ENCODE measurements around the gene METRN. TPM values are rescaled to one million over a fixed set of nuclear protein-coding genes. Genes with fewer than 3 reads are reported as not detected.
A peak's percentile ranks its signal among the peaks of the same experiment; 100 is the strongest.

METRN gene
- polyA plus RNA-seq, 1 donor (not counting 4 experiments of a cell fraction or from before 2014, with no cell fraction given), result 42.1 TPM

DNA sequence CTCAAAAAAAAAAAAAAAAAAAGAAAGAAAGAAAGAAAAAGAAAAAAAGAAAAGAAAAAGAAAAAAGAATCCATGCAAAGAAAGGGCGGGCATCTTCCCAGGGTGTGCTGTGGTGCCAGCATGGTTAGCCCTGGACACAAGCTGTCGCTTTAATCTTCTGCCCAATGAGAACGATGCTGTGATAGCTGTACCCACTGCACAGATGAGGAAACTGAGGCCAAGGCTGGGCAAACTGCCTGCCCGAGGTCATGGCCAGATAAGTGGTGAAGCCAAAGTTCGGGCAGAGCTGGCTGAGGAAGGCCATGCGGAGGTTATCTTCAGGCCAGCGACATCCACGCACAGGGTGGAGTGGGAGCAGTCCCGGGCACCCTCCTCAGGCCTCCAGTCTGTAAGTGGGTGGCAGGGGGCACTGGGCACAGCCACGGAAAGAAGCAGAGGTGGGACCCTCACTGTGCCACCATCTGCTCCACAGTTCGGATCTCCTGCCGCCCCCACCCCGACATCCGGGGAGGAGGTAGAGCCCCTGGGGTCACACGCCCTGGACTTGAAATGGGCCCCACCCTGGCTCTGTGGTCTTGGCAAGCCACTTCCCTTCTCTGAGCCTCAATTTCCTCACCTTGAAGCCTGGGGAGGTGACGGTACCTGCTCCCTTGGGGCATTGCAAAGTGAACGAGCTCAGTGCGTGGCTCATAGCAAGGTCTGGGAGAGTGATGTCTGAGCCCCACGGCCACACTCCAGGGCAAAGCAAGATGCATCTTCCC, 15.8 kb upstream of the METRN start:
- no peak overlapping the region for H3K27ac ChIP-seq (ENCODE audit: control insufficient read depth, insufficient read depth, low read length)
- dilution Hi-C loops (cut with MboI; ENCODE audit: extremely low pct_ligation_motif_present, low sequenced_read_pairs), result no loop called here
- H3K9me3 ChIP-seq (ENCODE audit: control insufficient read depth, low read depth, low read length), result no peaks in the 10 kb centered on the region
- no peaks in the 10 kb centered on the region for H3K79me2 ChIP-seq (ENCODE audit: control insufficient read depth, insufficient read depth, low read length)
- H3K4me3 ChIP-seq (ENCODE audit: control insufficient read depth in 2 of 3, extremely low read depth in 1 of 3, insufficient read depth in 2 of 3, low read depth in 1 of 3, low read length in 3 of 3), result no peak overlapping the region
- H4K20me1 ChIP-seq (ENCODE audit: control insufficient read depth, extremely low read depth, insufficient read depth, low read length), result peaks cover 5% of the 10 kb centered on the region
- peaks cover 64% of the 10 kb centered on the region for H3K27me3 ChIP-seq (ENCODE audit: control insufficient read depth, extremely low read depth, insufficient read depth, low read length)
- no peak overlapping the region for H2AFZ ChIP-seq (ENCODE audit: control insufficient read depth, low read length)
- H3K9me1 ChIP-seq (ENCODE audit: control insufficient read depth, extremely low read depth, insufficient read depth, low read length), result no peaks in the 10 kb centered on the region
- H3K4me1 ChIP-seq (ENCODE audit: control insufficient read depth, extremely low read depth, insufficient read depth, low read length), result peaks cover 6% of the 10 kb centered on the region
- no peaks in the 10 kb centered on the region for H3K36me3 ChIP-seq (ENCODE audit: control insufficient read depth in 2 of 2, extremely low read depth in 1 of 2, insufficient read depth in 2 of 2, low read length in 2 of 2)
- DNase-seq (ENCODE audit: low read depth, low spot score), result no peak
- H3K9ac ChIP-seq (ENCODE audit: control insufficient read depth, extremely low read depth, insufficient read depth, low read length), result no peak overlapping the region
- H3K4me2 ChIP-seq (ENCODE audit: control insufficient read depth, extremely low read depth, insufficient read depth, low read depth, low read length), result no peak overlapping the region
- no peak for FAIRE-seq
- no peak for TF ChIP-seq EZH2 (IDR thresholded peaks at IDR 0.05; ENCODE audit: low read length)
- TF ChIP-seq CTCF (optimal IDR thresholded peaks at IDR 0.05 in 1 of 3, IDR thresholded peaks at IDR 0.05 in 1 of 3, conservative IDR thresholded peaks at IDR 0.05 in 1 of 3; ENCODE audit: extremely low read depth in 1 of 3, insufficient read depth in 2 of 3, low read length in 3 of 3), result no peak

DNA sequence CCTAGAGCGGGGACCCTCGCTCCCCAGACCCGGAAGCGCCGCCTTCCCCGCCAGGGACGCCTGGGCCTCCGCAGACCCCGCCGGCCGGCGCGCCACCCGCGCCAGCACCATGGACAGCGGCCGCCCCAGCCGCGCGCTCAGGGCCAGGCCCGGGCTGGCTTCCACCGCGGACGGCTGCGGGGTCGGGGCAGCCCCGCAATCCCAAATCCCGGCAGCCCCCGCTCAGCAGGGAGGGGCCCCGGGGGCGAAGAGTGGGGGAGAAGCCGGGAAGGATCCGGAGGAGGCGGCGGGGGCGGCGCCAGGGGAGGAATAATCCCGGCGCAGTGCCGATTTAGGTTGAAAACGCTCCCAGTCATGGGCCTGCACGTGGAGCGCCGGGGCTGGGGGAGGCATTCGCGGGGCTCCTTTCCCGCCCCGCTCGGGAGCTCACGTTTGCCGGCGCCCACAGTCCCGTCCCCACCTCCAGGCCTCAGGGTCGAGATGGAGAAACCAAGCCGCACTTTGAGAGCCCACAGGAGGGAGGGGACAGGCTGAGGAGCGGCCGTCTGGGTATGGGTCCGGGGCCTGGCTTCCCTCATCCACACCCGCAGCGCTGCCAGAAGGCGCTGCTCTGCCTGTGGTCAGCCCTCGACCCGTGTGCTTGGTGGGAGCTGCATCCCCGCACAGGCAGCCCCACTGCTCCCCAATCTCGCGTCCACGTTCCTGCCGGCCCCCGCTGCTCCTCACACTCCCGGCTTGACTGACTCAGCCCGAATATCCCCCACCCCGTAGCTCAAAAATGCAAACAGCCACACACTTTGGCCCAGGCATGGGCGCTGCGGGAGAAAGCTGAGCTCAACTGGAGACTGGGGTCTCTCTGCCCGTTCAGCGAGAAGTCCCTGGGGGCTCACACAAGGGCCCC, 14.0 kb upstream of the METRN start:
- peaks cover 58% of the 10 kb centered on the region for H3K27me3 ChIP-seq (ENCODE audit: control insufficient read depth, extremely low read depth, insufficient read depth, low read length)

More for the DNA sequence above, 14.0 kb upstream of the METRN start:
- Histone ChIP-seq H3K9me3 (ENCODE audit: control insufficient read depth, low read depth, low read length) (no peaks in the 10 kb centered on the region), H3K36me3 (ENCODE audit: control insufficient read depth in 2 of 2, extremely low read depth in 1 of 2, insufficient read depth in 2 of 2, low read length in 2 of 2) (no peaks in the 10 kb centered on the region), H3K79me2 (ENCODE audit: control insufficient read depth, insufficient read depth, low read length) (no peaks in the 10 kb centered on the region), H3K4me3 (ENCODE audit: control insufficient read depth in 2 of 3, extremely low read depth in 1 of 3, insufficient read depth in 2 of 3, low read depth in 1 of 3, low read length in 3 of 3) (no peak overlapping the region), H4K20me1 (ENCODE audit: control insufficient read depth, extremely low read depth, insufficient read depth, low read length) (peaks cover 5% of the 10 kb centered on the region), H3K4me1 (ENCODE audit: control insufficient read depth, extremely low read depth, insufficient read depth, low read length) (no peaks in the 10 kb centered on the region), H2AFZ (ENCODE audit: control insufficient read depth, low read length) (no peak overlapping the region), H3K9me1 (ENCODE audit: control insufficient read depth, extremely low read depth, insufficient read depth, low read length) (no peaks in the 10 kb centered on the region), H3K9ac (ENCODE audit: control insufficient read depth, extremely low read depth, insufficient read depth, low read length) (no peak overlapping the region), H3K4me2 (ENCODE audit: control insufficient read depth, extremely low read depth, insufficient read depth, low read depth, low read length) (no peak overlapping the region), H3K27ac (ENCODE audit: control insufficient read depth, insufficient read depth, low read length) (no peak overlapping the region)
- FAIRE-seq (no peak), DNase-seq (ENCODE audit: low read depth, low spot score) (no peak)
- TF ChIP-seq CTCF (optimal IDR thresholded peaks at IDR 0.05 in 1 of 3, IDR thresholded peaks at IDR 0.05 in 1 of 3, conservative IDR thresholded peaks at IDR 0.05 in 1 of 3; ENCODE audit: extremely low read depth in 1 of 3, insufficient read depth in 2 of 3, low read length in 3 of 3) (no peak), EZH2 (IDR thresholded peaks at IDR 0.05; ENCODE audit: low read length) (peak; percentile 97)
- dilution Hi-C loops (cut with MboI; ENCODE audit: extremely low pct_ligation_motif_present, low sequenced_read_pairs), result no loop called here
